Measurements from ENCODE around the gene SLC38A11. TPM values are rescaled to one million over a fixed set of nuclear protein-coding genes. Genes with fewer than 3 reads are reported as not detected.

SLC38A11 gene
- polyA plus RNA-seq, 1 donor = 15.4 TPM

Other genes starting within 250 kb of the SLC38A11 start
- 38.3 TPM for gene COBLL1, start 113.7 kb downstream of the SLC38A11 start, polyA plus RNA-seq
- gene SCN3A, start 248.5 kb upstream of the SLC38A11 start, polyA plus RNA-seq = 5.5 TPM